ENCODE data around the gene SAP30BP. TPM values are rescaled to one million over a fixed set of nuclear protein-coding genes. Genes with fewer than 3 reads are reported as not detected.

Gene SAP30BP
- total RNA-seq, 1 experiment from 2014 or later: 149 TPM

- no TSS peak for BruUV-seq (replicated peaks)
- DNase-seq (ENCODE audit: low read depth, low spot score) (no peak), ATAC-seq (no peak)
- intact Hi-C loops (cut with micrococcal nuclease): no loop called here
- ChIA-PET RAD21 (ENCODE audit: low non-redundant PET in 1 of 2, low total read pairs in 2 of 2, uncharacterized antibody in 2 of 2, unreplicated experiment in 2 of 2) (no interaction called here), CTCF (interaction anchor here (3.6 kb wide), 1 partner anchor 8 kb away, joined by 9 read pairs; the partner anchor contains the start of gene ITGB4), POLR2A (interaction anchor here (1.4 to 1.8 kb wide), 2 partner anchors 9 kb away, joined by 5 to 13 read pairs; partner anchors contain the start of gene ITGB4)
- H3K4me3 ChIP-seq (replicated peaks in 1 of 2; ENCODE audit: low read depth in 1 of 2, low read length in 2 of 2): no peak overlapping the region
- H3K27ac ChIP-seq (ENCODE audit: low read depth, low read length): no peak overlapping the region; the same call in 1 of the 2 replicates
- H3K79me2 ChIP-seq (ENCODE audit: insufficient read depth, low read length): peaks cover 20% of the 10 kb centered on the region; the same call in 1 of the 2 replicates
- H4K20me1 ChIP-seq (ENCODE audit: insufficient read depth): no peaks in the 10 kb centered on the region
- no peaks in the 10 kb centered on the region for H3K9me3 ChIP-seq (ENCODE audit: control insufficient read depth in 1 of 2, insufficient read depth in 1 of 2, low read depth in 1 of 2, low read length in 2 of 2)
- peaks cover 59 to 77% of the 10 kb centered on the region in 2 experiments for H3K36me3 ChIP-seq (ENCODE audit: control insufficient read depth in 1 of 2, insufficient read depth in 2 of 2, low read length in 2 of 2)
- no peaks in the 10 kb centered on the region for H3K9me2 ChIP-seq (ENCODE audit: insufficient read depth)
- no peaks in the 10 kb centered on the region for H3K27me3 ChIP-seq (ENCODE audit: insufficient read depth, low read length)
- no peaks in the 10 kb centered on the region; a peak in 1 of 4 replicates for H3K4me1 ChIP-seq (ENCODE audit: control insufficient read depth in 1 of 2, insufficient read depth in 2 of 2, low read length in 2 of 2)
- no peak overlapping the region for H2AFZ ChIP-seq (ENCODE audit: low read depth, low read length, poor library complexity, severe bottlenecking)
- H3K9ac ChIP-seq (ENCODE audit: low read length): no peak overlapping the region
- no peak overlapping the region for H3K4me2 ChIP-seq (ENCODE audit: low read length)
- TF ChIP-seq REST (IDR thresholded peaks at IDR 0.05; ENCODE audit: low read depth): no peak
- no peak for TF ChIP-seq SRF (IDR thresholded peaks at IDR 0.05; ENCODE audit: low read depth)
- TF ChIP-seq ZFX (IDR thresholded peaks at IDR 0.05): no peak
- TF ChIP-seq TCF7L2 (IDR thresholded peaks at IDR 0.05; ENCODE audit: borderline replicate concordance, extremely low read depth, insufficient read depth, insufficient read length): no peak
- TF ChIP-seq CEBPB (IDR thresholded peaks at IDR 0.05; ENCODE audit: low read depth): no peak
- TF ChIP-seq YY1 (IDR thresholded peaks at IDR 0.05; ENCODE audit: extremely low read depth, insufficient replicate concordance, low read depth, low read length): no peak
- TF ChIP-seq POLR2A (IDR thresholded peaks at IDR 0.05; ENCODE audit: borderline replicate concordance, extremely low read depth, insufficient read depth, insufficient read length): no peak
- no peak for TF ChIP-seq ELF1 (IDR thresholded peaks at IDR 0.05; ENCODE audit: borderline replicate concordance, low read depth)
- TF ChIP-seq POLR2AphosphoS5 (IDR thresholded peaks at IDR 0.05; ENCODE audit: low read depth, low read length): no peak
- no peak for TF ChIP-seq FOSL1 (IDR thresholded peaks at IDR 0.05; ENCODE audit: low read depth)
- no peak for TF ChIP-seq SP1 (IDR thresholded peaks at IDR 0.05; ENCODE audit: low read depth)
- no peak for TF ChIP-seq JUND (IDR thresholded peaks at IDR 0.05)
- TF ChIP-seq CTCF (IDR thresholded peaks at IDR 0.05 in 2 of 3, conservative IDR thresholded peaks at IDR 0.05 in 1 of 3; ENCODE audit: borderline replicate concordance in 1 of 3, insufficient read depth in 1 of 3, low read depth in 2 of 3, low read length in 2 of 3): no peak
- TF ChIP-seq RAD21 (IDR thresholded peaks at IDR 0.05; ENCODE audit: low read depth): no peak
Measured at GRCh38 chr17:75729351-75729750, 62.2 kb downstream of the SAP30BP start.
